HG02571 (cell line): ENCODE data around the gene PRDM11.
"Not testable (repeated sequence)": the region's sequence is repeated elsewhere in the genome, so short reads cannot be mapped to it uniquely, and the experiment has no call there.

Source experiments
- ATAC-seq: cut with Tn5 transposase; IDR thresholded peaks from one replicate; pipeline ENCODE4 v1.9.1; 2021; ENCODE audit warnings: mild to moderate bottlenecking, moderate library complexity; ENCODE audit not compliant: unreplicated experiment

The PRDM11 gene

DNA sequence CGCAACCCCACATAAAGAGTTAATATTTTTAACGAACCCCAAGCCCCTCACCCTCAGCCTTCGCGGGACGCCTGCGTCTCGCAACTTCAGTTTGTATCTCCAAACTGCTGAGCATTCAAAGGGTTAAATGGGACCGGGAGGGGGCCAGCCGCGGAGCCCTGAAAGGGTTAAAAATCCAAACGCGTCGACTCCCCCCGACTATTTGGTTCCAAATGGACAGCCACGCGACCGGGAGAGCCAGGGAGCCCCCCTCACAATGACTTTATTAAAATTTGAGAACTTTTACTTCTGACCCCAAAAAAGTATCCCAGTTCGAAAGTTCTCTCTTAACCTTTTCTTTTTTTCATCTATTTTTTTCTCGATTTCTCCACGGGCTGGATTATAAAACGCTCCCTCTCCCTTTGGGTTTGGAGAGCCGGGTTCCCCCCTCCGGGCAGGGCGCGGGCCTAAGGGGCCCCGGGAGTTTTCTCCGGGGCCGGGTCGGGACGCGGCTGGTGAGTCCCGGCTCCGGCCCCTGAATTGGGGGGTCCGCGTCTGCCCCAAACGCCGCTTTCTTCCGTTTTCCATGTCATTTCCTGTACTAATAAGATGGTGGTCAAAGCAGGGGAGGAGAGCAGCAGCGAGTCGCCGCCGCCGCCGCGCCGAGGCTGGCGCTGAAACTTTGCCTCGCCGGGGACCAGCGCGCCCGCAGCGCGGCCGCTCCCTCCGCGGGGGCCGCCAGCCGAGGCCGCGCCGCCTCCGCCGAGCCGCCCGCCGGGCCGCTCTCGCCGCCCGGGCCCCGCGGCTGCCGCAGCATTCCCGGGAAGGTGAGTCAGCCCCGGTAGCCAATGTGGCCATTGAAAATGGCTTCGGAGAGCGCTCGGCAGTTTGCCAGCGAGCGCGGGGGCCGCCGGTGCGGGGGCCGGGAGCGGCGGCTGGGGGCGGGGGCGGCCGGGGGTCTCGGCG lies at the start of gene PRDM11:
Gene PRDM11 (plus strand): TSS at position 568 of the 945 bp plus-strand sequence. CDS start 35,128 bp downstream, outside the sequence.
- peak; percentile 38 for ATAC-seq

- ATAC-seq, result no peak
These were observed 48.5 kb upstream of the PRDM11 start for GRCh38 chr11:45097721-45098493.

DNA sequence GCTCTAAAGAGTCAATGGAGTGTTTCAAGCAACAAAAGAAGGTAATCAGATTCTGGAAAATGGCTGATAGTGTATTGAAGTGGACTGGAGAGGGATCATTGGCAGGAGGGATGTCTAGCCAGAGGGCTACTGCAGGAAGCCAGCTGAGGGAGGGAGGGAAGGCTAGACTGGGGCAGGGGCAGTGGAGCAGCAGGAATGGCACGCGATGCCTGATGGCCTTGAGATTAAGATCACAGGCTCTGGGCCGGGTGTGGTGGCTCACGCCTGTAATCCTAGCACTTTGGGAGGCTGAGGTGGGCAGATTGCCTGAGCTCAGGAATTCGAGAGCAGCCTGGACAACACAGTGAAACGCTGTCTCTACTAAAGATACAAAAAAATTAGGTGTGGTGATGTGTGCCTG lies 47.5 kb upstream of the PRDM11 start:
- no peak for ATAC-seq

- no peak for ATAC-seq
These were observed 46.1 kb upstream of the PRDM11 start for GRCh38 chr11:45100339-45100738.

DNA sequence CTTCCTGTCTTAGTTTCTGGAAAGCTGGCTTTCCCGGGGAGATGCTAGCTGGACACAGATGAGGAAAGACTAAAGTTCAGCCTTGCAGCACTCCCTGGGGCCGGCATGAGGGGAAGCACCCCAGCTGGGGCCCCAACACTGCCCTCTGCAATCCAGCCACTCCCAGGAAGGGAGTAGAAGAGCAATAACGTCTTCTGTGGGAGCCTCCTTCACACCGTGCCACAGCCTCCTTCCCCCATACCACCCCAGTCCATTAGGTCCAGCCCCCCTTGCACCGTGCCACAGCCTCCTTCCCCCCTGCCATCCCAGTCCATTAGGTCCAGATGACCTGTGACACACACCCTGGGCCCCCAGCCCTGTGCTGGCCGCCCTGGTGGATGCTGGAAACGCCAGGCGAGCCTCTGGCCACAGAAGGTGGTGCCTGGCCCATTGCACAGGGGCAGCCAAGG lies 44.1 kb upstream of the PRDM11 start:
- ATAC-seq, result no peak

GRCh38 chr11:45102810-45103621 lies 43.4 kb upstream of the PRDM11 start:
- no peak for ATAC-seq

GRCh38 chr11:45104006-45104789 lies 42.2 kb upstream of the PRDM11 start:
- no peak for ATAC-seq

DNA sequence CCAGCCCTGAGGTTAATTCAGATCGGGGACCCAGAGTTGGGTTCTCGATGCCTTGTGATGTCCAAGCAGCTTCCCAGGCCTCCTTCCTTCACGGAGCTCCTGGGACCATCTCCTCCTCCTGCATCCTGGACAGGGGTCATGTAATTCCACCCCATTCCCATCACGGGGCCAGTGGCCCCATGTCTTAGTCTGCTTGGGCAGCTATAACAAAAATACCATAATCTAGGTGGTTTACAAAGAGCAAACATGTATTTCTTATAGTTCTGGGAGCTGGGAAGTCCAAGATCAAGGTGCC lies 41.7 kb upstream of the PRDM11 start:
- no peak for ATAC-seq

GRCh38 chr11:45105233-45105983 lies 41.0 kb upstream of the PRDM11 start:
- ATAC-seq, result no peak

GRCh38 chr11:45105984-45106375 lies 40.5 kb upstream of the PRDM11 start:
- no peak for ATAC-seq

GRCh38 chr11:45106440-45106839 lies 40.0 kb upstream of the PRDM11 start:
- no peak for ATAC-seq

- no peak for ATAC-seq
These were observed 39.4 kb upstream of the PRDM11 start for GRCh38 chr11:45107029-45107428.

DNA sequence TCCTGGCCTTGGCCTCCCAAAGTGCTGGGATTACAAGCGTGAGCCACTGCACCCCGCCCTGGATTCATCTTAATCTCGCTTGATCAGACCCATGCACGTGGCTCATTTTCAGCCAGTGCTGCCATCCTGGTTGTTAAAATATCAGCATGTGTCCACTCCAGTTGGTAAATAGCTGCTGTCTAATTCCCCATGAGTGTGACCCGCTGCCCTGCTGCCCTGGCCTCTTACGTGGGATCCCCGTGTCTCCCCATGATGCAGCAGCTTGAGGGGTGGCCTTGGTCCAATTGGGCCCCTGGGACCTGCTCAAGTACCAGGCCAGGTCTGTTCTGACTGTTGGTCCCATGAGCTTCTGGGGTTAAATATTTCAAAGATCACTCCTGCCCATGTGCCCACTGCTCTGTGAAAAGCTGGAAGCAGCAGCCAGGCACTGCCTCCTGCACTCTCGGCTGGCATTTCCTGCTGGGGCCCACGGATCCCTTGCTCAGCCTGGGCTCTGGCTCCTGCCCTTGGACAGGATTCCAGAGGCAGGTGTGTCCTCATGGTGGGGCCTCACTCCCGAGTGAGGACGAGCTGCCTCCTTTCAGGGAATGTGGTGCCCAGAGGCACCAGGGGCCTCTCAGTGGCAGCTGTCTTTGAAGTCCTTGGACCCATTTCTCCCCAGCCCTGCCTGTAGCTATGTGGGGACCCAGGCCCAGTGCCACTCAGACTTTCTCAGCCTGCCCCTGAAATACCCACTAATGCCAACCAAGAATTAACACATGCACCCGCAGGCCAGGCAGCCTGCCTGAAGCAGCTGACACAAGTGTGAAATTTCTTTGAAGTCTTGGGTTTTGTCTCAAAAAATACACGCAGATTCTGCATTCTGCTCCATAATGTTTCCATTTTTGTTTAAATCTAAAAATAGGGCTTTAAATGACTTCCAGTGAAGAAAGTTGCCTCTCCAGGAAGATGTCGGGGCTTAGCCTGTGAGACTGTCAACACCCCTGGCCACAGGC lies 38.1 kb upstream of the PRDM11 start:
- no peak for ATAC-seq

GRCh38 chr11:45109400-45109799 lies 37.0 kb upstream of the PRDM11 start:
- no peak for ATAC-seq

GRCh38 chr11:45110562-45110961 lies 35.9 kb upstream of the PRDM11 start:
- no peak for ATAC-seq

GRCh38 chr11:45113807-45114206 lies 32.6 kb upstream of the PRDM11 start:
- ATAC-seq, result no peak

DNA sequence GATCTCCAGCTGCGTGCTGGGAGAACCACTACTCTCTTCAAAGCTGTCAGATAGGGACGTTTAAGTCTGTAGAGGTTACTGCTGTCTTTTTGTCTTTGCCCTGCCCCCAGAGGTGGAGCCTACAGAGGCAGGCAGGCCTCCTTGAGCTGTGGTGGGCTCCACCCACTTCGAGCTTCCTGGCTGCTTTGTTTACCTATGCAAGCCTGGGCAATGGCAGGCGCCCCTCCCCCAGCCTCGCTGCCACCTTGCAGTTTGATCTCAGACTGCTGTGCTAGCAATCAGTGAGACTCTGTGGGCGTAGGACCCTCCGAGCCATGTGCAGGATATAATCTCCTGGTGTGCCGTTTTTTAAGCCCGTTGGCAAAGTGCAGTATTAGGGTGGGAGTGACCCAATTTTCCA lies 18.6 kb upstream of the PRDM11 start:
- ATAC-seq, result not testable (repeated sequence)

- no peak for ATAC-seq
These were observed 12.6 kb upstream of the PRDM11 start for GRCh38 chr11:45133878-45134277.
